ENCODE results near the gene TMEM89. TPM values are rescaled to one million over a fixed set of nuclear protein-coding genes. Genes with fewer than 3 reads are reported as not detected.

TMEM89 gene
- total and polyA plus RNA-seq, 2 of the 13 experiments (the other 11 are each of a cell fraction or from before 2014, with no cell fraction given) = 0.31 to 0.59 TPM

DNA sequence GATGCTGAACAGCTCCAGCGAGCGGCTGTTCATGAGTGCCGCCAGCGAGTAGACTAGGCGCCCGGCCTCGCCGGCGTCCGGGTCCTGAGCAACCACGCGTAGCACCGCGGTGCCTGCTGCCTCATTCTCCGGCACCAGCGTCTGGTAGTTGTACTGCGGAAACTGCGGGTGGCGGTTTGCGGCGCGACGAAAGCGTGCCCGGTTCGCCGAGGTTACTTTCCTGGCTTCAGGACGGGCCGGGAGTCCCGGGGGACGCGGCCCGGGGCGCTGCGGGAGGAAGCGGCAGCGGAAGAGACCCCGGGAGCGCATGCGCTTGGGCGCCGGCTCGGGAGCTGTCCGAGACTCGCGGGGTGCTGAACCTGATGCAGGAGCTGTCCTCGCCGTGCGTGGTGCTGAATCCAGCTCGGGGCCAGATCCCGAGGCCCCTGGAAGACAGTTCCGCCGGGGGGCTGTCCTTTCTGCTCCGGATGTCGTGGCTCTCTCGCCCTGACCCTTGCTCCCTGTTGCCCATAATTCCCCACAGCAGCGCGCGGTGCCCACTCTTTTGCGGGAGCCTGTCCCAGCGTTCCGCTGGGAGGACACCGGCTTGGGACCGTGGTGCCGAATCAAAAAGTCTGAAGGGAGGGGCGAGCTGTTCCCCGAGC, 40.1 kb upstream of the TMEM89 start (continued):
- TF ChIP-seq U2AF1 (optimal IDR thresholded peaks at IDR 0.05; ENCODE audit: low read depth, low read length) (no peak), ZNF782 (CRISPR knock-in tag; IDR thresholded peaks at IDR 0.05; ENCODE audit: borderline replicate concordance) (peak; percentile 100), KDM5A (IDR thresholded peaks at IDR 0.05; ENCODE audit: borderline replicate concordance, low read length) (no peak), MIER2 (CRISPR knock-in tag; IDR thresholded peaks at IDR 0.05) (peak; percentile 100), ZNF598 (CRISPR knock-in tag; IDR thresholded peaks at IDR 0.05; ENCODE audit: borderline replicate concordance) (peak; percentile 100), KLF9 (CRISPR knock-in tag; IDR thresholded peaks at IDR 0.05; ENCODE audit: low read depth) (peak; percentile 100), ZSCAN22 (CRISPR knock-in tag; IDR thresholded peaks at IDR 0.05) (peak; percentile 94), RELA (CRISPR knock-in tag; IDR thresholded peaks at IDR 0.05) (peak; percentile 99), SMYD3 (CRISPR knock-in tag; IDR thresholded peaks at IDR 0.05) (peak; percentile 100), IRX3 (CRISPR knock-in tag; IDR thresholded peaks at IDR 0.05; ENCODE audit: borderline replicate concordance, low read depth) (peak; percentile 100), ZMAT3 (CRISPR knock-in tag; conservative IDR thresholded peaks at IDR 0.05) (peak; percentile 100), ZNF337 (CRISPR knock-in tag; IDR thresholded peaks at IDR 0.05; ENCODE audit: borderline replicate concordance, low read depth) (peak; percentile 100; the same call in 1 of the 2 replicates), TBP (CRISPR knock-in tag; IDR thresholded peaks at IDR 0.05) (no peak), NCOA5 (CRISPR knock-in tag; IDR thresholded peaks at IDR 0.05) (peak; percentile 100), MEIS2 (CRISPR knock-in tag; IDR thresholded peaks at IDR 0.05) (peak; percentile 100), EZH2 (conservative IDR thresholded peaks at IDR 0.05; ENCODE audit: low read depth, low read length) (no peak), ZBTB38 (CRISPR knock-in tag; IDR thresholded peaks at IDR 0.05) (peak; percentile 100), PHF8 (CRISPR knock-in tag; IDR thresholded peaks at IDR 0.05) (peak; percentile 82), HOXD1 (CRISPR knock-in tag; IDR thresholded peaks at IDR 0.05) (peak; percentile 100), FOXO1 (CRISPR knock-in tag; IDR thresholded peaks at IDR 0.05) (peak; percentile 99)
- TF ChIP-seq, protein P1, sequence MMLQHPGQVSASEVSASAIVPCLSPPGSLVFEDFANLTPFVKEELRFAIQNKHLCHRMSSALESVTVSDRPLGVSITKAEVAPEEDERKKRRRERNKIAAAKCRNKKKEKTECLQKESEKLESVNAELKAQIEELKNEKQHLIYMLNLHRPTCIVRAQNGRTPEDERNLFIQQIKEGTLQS (CRISPR knock-in tag; IDR thresholded peaks at IDR 0.05) = peak; percentile 99
- TF ChIP-seq, protein P2, sequence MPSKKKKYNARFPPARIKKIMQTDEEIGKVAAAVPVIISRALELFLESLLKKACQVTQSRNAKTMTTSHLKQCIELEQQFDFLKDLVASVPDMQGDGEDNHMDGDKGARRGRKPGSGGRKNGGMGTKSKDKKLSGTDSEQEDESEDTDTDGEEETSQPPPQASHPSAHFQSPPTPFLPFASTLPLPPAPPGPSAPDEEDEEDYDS (CRISPR knock-in tag; IDR thresholded peaks at IDR 0.05) = peak; percentile 93
- TF ChIP-seq, protein P3, sequence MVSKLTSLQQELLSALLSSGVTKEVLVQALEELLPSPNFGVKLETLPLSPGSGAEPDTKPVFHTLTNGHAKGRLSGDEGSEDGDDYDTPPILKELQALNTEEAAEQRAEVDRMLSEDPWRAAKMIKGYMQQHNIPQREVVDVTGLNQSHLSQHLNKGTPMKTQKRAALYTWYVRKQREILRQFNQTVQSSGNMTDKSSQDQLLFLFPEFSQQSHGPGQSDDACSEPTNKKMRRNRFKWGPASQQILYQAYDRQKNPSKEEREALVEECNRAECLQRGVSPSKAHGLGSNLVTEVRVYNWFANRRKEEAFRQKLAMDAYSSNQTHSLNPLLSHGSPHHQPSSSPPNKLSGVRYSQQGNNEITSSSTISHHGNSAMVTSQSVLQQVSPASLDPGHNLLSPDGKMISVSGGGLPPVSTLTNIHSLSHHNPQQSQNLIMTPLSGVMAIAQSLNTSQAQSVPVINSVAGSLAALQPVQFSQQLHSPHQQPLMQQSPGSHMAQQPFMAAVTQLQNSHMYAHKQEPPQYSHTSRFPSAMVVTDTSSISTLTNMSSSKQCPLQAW (CRISPR knock-in tag; IDR thresholded peaks at IDR 0.05) = peak; percentile 90; the same call in 1 of the 2 replicates
- TF ChIP-seq, protein P4, sequence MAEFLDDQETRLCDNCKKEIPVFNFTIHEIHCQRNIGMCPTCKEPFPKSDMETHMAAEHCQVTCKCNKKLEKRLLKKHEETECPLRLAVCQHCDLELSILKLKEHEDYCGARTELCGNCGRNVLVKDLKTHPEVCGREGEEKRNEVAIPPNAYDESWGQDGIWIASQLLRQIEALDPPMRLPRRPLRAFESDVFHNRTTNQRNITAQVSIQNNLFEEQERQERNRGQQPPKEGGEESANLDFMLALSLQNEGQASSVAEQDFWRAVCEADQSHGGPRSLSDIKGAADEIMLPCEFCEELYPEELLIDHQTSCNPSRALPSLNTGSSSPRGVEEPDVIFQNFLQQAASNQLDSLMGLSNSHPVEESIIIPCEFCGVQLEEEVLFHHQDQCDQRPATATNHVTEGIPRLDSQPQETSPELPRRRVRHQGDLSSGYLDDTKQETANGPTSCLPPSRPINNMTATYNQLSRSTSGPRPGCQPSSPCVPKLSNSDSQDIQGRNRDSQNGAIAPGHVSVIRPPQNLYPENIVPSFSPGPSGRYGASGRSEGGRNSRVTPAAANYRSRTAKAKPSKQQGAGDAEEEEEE (CRISPR knock-in tag; IDR thresholded peaks at IDR 0.05; ENCODE audit: borderline replicate concordance) = peak; percentile 100
